ENCODE measurements around the gene DNMT3B.
"Not testable (repeated sequence)": the region's sequence is repeated elsewhere in the genome, so short reads cannot be mapped to it uniquely, and the experiment has no call there.

Gene DNMT3B

GRCh38 chr20:32761831-32762753 lies at the start of gene DNMT3B:
DNMT3B (plus strand) TSS chr20:32762385; CDS start chr20:32780324, 17,939 bp downstream.
- DNase-seq, result peak; percentile 79

- DNase-seq, result no peak
Measured at GRCh38 chr20:32718749-32719348, 43.3 kb upstream of the DNMT3B start.

- no peak for DNase-seq
Measured at GRCh38 chr20:32727683-32728082, 34.5 kb upstream of the DNMT3B start.

GRCh38 chr20:32728435-32728834 lies 33.8 kb upstream of the DNMT3B start:
- not testable (repeated sequence) for DNase-seq

GRCh38 chr20:32729334-32729733 lies 32.9 kb upstream of the DNMT3B start:
- DNase-seq, result not testable (repeated sequence)

GRCh38 chr20:32731882-32732266 lies 30.3 kb upstream of the DNMT3B start:
- DNase-seq, result no peak

GRCh38 chr20:32737371-32738223 lies 24.6 kb upstream of the DNMT3B start:
- DNase-seq, result peak; percentile 45

- DNase-seq, result no peak
Measured at GRCh38 chr20:32741151-32741550, 21.0 kb upstream of the DNMT3B start.

GRCh38 chr20:32742322-32743236 lies 19.6 kb upstream of the DNMT3B start:
- peak; percentile 36 for DNase-seq

- DNase-seq, result peak; percentile 74
Measured at GRCh38 chr20:32743237-32744112, 18.7 kb upstream of the DNMT3B start, which contains the start of gene COMMD7. COMMD7 (minus strand) TSS chr20:32743467; CDS start chr20:32743391, 76 bp downstream.

GRCh38 chr20:32749914-32750637 lies 12.1 kb upstream of the DNMT3B start:
- no peak for DNase-seq

- DNase-seq, result no peak
Measured at GRCh38 chr20:32751293-32751692, 10.9 kb upstream of the DNMT3B start.

GRCh38 chr20:32751702-32752457 lies 10.3 kb upstream of the DNMT3B start:
- DNase-seq, result no peak

GRCh38 chr20:32752458-32753250 lies 9.5 kb upstream of the DNMT3B start:
- DNase-seq, result no peak

- no peak for DNase-seq
Measured at GRCh38 chr20:32753731-32754130, 8.5 kb upstream of the DNMT3B start.

GRCh38 chr20:32756156-32756555 lies 6.0 kb upstream of the DNMT3B start:
- no peak for DNase-seq

GRCh38 chr20:32761417-32761830 lies 761 bp upstream of the DNMT3B start:
- no peak for DNase-seq

- DNase-seq, result no peak
Measured at GRCh38 chr20:32762754-32763201, 593 bp downstream of the DNMT3B start.

All from activated T-cell treated with anti-CD3 and anti-CD28 coated beads, Interleukin-2, amount 50 U/mL, for 1 hour (primary cell).